ENCODE results near the gene RUNX2.

The RUNX2 gene

GRCh38 chr6:45569210-45569945 is 241.2 kb downstream of the RUNX2 start:
- in situ Hi-C loops (cut with HindIII; ENCODE audit: low pct_ligation_motif_present, low sequenced_read_pairs): no loop called here
- Histone ChIP-seq H3K4me3 (ENCODE audit: low read depth, low read length) (no peak overlapping the region), H3K27ac (no peak overlapping the region), H3K27me3 (replicated peaks) (no peaks in the 10 kb centered on the region), H3K36me3 (replicated peaks) (no peaks in the 10 kb centered on the region)
- DNase-seq: no peak
- TF ChIP-seq CTCF (IDR thresholded peaks at IDR 0.05; ENCODE audit: low read depth, low read length, missing control alignments): no peak

GRCh38 chr6:45571159-45571558 is 243.0 kb downstream of the RUNX2 start:
- DNase-seq: no peak
- Histone ChIP-seq H3K27me3 (replicated peaks) (no peaks in the 10 kb centered on the region), H3K4me3 (ENCODE audit: low read depth, low read length) (no peak overlapping the region), H3K27ac (no peak overlapping the region), H3K36me3 (replicated peaks) (no peaks in the 10 kb centered on the region)
- in situ Hi-C loops (cut with HindIII; ENCODE audit: low pct_ligation_motif_present, low sequenced_read_pairs): no loop called here
- no peak for TF ChIP-seq CTCF (IDR thresholded peaks at IDR 0.05; ENCODE audit: low read depth, low read length, missing control alignments)

- no peaks in the 10 kb centered on the region for H3K27me3 ChIP-seq (replicated peaks)
- no peak for TF ChIP-seq CTCF (IDR thresholded peaks at IDR 0.05; ENCODE audit: low read depth, low read length, missing control alignments)
- no peak overlapping the region for H3K4me3 ChIP-seq (ENCODE audit: low read depth, low read length)
- H3K36me3 ChIP-seq (replicated peaks): no peaks in the 10 kb centered on the region
- H3K27ac ChIP-seq: no peak overlapping the region
- in situ Hi-C loops (cut with HindIII; ENCODE audit: low pct_ligation_motif_present, low sequenced_read_pairs): no loop called here
- no peak for DNase-seq
Measured at GRCh38 chr6:45572833-45573232, 244.7 kb downstream of the RUNX2 start.

GRCh38 chr6:45574014-45574461 is 245.9 kb downstream of the RUNX2 start:
- Histone ChIP-seq H3K36me3 (replicated peaks) (no peaks in the 10 kb centered on the region), H3K27ac (no peak overlapping the region), H3K4me3 (ENCODE audit: low read depth, low read length) (no peak overlapping the region), H3K27me3 (replicated peaks) (no peaks in the 10 kb centered on the region)
- DNase-seq: no peak
- TF ChIP-seq CTCF (IDR thresholded peaks at IDR 0.05; ENCODE audit: low read depth, low read length, missing control alignments): no peak
- in situ Hi-C loops (cut with HindIII; ENCODE audit: low pct_ligation_motif_present, low sequenced_read_pairs): no loop called here

- Histone ChIP-seq H3K27ac (no peak overlapping the region), H3K4me3 (ENCODE audit: low read depth, low read length) (no peak overlapping the region), H3K36me3 (replicated peaks) (no peaks in the 10 kb centered on the region), H3K27me3 (replicated peaks) (no peaks in the 10 kb centered on the region)
- TF ChIP-seq CTCF (IDR thresholded peaks at IDR 0.05; ENCODE audit: low read depth, low read length, missing control alignments): no peak
- no peak for DNase-seq
- in situ Hi-C loops (cut with HindIII; ENCODE audit: low pct_ligation_motif_present, low sequenced_read_pairs): no loop called here
Measured at GRCh38 chr6:45574885-45575284, 246.8 kb downstream of the RUNX2 start.
